T-helper 22 cell (primary cell): ENCODE data around the gene AIF1L.

Experiments
- DNase-seq: peaks from one replicate; pipeline ENCODE4 v3.0.0-alpha.2; 2020; ENCODE audit warnings: low read depth

Gene AIF1L

DNA sequence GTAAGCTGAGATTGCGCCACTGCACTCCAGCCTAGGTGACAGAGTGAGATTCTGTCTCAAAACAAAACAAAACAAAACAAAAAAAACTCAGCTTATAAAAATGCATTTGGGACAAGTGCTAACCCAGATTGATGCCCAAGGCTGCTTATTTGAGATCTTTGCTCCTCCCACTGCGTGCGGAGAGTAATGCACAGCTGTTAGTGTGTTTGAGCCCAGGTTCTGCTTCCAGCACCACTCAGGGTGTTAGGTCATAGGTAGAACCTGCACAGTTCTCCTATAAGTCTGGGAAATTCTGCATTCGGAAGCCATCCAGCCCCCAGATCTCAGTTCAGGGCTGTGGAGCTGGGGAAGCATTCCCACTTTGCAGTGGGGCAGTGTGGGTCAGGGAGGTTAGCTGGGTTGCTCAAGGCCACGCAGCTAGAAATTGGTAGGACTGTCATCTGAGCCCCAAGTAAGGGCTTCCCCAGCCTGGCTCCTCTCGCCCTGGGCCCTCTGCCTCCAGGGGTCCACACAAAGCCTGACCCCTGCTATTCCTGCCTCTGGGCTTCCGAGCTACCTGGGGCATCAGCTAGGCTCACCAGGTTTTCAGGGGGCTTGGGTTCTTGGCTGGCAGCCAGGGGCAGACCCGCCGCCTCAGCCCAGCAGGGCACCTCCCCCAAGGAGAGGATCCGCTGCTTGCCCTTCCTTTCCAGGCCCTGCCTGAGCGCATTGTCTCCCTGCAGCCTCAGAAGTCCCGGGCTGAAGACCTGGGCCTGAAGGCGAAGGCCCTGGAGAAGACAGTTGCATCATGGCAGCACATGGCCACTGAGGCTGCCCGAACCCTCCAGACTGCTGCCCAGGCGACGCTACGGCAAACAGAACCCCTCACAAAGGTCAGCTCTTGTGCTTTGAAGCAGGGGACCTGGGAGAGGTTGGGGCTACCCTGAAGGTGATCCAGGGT is 17.6 kb upstream of the AIF1L start:
- DNase-seq: no peak

DNA sequence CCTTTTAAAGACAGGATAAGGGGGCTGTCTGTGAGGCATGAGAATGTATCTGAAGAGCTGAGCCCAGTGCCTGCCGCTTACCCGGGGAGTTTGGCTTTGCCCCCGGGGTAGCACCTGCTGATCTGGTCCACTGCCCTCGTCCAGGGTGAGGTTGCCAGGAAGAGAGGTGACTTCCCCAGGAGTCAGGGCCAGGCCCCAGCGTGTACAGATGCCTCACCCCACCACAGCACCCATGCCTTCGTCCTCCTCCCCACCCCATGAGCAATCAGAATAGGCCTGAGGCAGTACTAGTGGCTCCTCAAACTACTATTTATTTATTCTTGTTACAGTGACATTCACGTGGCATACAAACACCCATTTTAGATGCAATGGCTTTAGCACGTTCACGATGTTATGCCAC is 15.7 kb upstream of the AIF1L start:
- no peak for DNase-seq

DNA sequence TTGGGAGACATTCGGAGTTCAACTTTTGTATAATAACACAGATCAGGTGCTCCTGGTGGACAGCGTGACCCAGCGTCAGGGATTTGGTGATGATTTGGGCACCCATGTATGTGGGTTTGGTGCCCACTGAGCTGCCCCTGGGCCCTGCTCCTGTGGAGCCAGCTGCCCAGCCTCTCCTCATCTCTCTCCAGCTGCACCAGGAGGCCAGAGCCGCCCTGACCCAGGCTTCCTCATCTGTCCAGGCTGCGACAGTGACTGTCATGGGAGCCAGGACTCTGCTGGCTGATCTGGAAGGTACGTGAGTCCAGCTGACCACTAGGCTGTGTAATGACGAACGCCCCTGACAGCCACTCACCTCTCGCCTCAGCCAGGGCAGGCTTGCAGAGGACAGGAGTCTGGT is 14.5 kb upstream of the AIF1L start:
- DNase-seq: no peak

DNA sequence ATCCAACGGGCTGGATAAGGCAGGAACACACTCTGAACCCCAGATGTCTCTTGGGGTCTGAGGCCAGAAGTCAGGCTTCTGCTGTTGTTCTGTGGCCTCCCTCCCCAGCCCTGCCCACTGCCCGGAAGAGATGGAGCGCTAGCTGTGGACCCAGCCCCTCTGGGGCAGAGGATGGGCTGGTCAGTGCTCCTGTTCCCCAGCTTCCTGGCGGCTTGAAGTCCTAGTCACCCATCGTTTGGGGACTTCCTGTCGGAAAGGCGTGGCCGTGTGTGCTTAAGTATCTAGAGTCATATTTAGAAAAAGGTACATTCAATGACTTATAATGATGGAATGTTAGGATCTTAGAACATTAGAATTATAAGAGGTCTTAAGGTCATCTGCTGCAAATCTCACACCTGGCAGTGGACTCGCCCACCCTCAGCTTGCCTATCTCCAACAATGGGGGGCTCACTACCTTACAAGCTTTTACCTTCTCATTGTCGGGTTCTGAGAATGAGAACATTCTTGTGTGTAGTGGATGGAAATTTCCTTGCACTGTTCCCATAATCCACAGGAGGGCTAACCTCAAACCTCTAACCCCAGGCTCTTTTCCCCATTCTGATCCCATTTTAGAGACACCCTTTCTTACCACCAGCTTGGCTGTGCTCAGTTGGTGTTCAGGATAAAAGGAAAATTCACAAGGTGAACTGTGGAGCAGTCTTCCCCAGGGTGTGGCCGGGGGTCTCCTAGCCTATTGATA is 13.4 kb upstream of the AIF1L start:
- DNase-seq: no peak

DNA sequence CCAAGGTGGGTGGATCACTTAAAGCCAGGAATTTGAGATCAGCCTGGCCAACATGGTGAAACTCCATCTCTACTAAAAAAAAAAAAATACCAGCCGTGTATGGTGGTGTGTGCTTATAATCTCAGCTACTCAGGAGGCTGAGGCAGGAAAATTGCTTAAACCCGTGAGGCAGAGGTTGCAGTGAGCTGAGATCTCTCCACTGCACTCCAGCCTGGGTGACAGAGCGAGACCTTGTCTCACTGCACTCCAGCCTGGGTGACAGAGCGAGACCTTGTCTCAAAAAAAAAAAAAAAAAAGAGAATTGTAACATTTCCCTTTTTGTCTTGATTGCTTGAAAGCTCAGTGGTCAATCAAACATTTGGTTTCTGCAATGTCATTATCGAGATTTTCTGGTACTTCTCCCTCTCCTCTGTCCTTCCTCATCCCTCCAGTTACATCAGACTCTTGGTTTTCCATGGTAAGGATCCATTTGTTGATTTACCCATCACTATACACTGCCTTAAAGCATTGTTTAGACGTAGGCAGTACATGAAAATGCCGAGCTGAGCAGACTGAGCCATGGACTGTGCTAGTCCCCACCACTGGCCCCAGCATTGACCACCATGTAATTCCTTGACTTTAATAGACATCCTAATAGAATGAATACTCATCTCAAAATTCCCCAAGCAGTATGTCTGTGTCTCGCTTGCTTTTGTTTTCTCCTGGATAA is 11.5 kb upstream of the AIF1L start:
- DNase-seq: no peak

DNA sequence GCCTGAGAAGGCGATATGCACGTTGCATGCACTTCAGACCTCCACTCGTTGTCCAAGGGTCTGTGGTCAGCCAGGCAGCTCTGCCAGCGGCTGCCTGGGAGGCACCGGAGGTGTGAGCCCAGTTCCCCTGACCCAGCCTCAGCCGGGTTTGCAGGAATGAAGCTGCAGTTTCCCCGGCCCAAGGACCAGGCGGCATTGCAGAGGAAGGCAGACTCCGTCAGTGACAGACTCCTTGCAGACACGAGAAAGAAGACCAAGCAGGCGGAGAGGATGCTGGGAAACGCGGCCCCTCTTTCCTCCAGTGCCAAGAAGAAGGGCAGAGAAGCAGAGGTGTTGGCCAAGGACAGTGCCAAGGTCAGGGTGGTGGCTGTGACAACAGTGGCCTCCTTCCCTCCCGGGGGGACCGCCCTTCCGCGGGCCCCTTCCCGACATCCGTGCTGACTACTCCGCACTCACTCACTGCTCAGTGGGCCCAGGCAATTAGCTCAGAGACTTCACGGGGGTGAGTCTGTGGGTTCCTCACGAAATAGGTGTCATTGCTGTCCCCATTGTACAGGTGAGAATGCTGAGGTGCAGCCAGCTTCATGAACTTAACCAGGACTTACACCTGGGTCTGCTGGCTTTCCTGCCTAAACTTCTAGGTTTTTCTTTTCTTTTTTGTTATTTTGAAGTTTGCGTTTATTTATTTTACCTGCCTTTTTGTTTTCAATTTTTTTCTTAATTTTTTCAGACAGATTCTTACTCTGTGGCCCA is 10.8 kb upstream of the AIF1L start:
- no peak for DNase-seq

DNA sequence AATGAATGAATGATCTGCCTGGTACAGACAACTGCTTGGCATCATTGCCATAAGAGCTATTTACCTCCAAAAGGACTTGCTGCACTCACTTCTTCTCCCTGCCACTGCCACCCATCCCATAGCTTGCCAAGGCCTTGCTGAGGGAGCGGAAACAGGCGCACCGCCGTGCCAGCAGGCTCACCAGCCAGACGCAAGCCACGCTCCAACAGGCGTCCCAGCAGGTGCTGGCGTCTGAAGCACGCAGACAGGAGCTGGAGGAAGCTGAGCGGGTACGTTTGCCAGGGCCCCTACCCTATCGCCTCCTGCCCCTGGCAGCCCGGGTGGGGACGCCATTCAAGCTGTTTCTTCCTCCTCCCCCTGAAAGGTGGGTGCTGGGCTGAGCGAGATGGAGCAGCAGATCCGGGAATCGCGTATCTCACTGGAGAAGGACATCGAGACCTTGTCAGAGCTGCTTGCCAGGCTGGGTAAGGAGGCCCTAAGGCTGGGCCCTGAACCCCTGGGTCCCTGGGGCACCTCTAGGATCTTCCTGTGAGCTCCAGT is 8.9 kb upstream of the AIF1L start:
- no peak for DNase-seq

DNA sequence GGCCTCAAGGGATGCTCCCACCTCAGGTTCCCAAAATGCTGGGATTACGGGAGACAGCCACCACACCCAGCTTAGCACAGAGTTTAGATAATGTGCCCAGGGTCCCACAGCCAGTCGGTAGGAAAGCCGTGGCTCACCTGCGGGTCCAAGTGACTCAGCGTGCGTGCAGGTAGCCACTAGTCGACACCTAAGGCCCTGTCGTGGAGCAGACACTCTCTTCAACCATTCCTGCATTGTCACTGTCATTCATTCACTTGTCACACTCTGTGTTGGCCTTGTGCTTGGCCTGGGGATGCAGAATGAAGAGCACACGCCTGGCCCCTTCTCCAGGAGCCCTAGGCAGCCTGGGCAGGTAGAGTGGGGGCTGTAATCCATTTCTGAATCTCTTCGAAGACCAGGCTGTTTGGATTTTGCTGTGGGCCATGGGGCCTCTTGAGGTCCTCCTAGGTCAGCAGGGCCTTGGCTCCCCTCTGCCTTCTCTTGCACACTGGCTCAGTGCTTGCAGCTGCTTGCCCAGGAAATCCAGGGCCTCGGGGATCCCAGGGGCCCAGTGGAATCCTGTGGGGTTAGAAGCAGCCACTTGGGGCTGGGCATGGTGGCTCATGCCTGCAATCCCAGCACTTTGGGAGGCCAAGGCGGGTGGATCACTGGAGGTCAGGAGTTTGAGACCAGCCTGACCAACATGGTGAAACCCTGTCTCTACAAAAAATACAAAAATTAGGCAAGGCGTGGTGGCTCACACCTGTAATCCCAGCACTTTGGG is 6.1 kb upstream of the AIF1L start:
- no peak for DNase-seq

DNA sequence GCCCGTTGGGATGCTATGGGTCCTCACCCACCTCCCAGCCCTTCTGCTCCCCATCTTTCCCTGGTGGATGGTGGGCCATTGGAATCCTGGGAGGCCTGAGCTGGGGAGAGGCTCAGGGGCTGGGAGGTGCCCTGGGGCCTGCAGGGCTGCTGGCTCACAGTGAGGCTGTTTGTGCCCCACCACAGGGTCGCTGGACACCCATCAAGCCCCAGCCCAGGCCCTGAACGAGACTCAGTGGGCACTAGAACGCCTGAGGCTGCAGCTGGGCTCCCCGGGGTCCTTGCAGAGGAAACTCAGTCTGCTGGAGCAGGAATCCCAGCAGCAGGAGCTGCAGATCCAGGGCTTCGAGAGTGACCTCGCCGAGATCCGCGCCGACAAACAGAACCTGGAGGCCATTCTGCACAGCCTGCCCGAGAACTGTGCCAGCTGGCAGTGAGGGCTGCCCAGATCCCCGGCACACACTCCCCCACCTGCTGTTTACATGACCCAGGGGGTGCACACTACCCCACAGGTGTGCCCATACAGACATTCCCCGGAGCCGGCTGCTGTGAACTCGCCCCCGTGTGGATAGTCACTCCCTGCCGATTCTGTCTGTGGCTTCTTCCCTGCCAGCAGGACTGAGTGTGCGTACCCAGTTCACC is 4.9 kb upstream of the AIF1L start:
- no peak for DNase-seq

DNA sequence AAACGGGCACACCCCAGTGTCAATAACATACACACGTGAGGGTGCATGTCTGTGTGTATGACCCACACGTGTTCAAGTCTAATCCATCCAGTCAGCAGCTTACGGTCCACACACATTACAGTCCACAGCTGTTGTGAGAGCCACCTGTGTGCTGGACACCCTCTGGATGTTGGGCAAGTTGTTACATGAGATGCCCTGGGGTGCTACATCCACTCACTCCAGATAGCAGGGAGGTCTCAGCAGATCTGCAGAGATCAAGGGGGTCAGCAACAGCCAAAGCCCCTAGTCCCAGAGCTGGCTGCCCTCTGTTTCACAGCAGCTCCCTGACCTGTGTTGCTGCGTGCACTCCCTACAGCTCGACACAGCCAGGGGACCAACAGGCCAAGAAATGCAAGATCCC is 4.3 kb upstream of the AIF1L start:
- no peak for DNase-seq

DNA sequence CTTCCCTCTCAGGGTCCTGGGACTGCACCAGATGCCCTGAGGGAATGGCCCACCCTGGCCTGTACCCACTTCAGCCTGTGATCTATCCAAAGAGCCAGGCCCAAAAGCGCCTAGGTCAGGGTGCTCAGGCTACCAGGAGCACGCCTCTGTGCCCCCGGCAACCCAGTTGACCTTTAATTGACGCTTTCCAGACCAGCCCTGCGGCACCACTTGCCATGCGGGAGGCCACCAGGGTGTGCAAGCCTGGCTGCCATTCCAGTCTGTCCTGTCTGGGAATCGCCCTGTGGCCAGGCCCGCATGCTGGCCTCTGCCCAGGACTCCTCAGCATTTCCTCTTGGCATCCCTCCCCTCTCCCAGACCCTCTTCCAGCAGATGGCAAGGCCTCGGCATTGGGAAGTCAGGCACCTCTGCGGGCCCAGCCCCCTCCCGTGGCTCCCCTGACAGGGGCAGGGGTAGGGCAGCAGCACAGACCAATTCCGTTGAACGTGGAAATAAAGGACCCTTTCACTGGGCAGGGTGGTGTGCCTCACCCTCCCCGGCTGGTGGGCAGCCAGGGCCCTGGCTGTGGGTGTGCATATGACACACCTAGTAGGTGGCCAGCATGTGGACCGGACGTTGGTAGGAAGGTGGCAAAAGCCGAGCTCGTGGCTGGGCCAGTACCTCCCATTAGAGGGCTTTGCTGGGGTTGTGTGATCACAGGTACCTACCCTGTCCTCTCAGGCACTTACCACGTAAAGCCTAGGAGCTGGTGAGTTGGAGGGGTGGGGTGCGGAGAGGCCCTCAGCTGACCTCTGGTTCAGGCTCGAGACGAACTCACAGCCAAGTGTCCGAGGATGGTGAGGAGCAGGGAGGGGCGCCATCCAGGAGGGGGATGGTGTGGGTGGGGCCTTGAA is 3.5 kb upstream of the AIF1L start:
- DNase-seq: no peak

DNA sequence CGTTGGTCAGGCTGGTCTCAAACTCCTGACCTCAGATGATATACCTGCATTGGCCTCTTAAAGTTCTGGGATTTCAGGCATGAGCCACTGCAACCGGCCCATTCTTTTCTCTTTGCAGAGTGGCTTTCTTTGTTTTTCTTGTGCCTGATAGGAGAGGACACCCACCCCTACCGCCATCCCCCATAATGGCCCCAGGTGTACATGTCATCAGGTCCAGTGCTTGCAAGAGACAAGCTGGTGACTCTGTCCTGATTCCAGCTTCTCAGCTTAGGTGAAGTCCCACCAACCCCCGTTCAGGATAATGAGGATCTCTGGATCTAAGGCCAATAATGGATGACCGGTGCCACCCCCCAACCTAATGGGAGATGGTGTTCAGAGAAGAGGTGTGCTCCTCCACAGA is 2.3 kb upstream of the AIF1L start:
- no peak for DNase-seq

DNA sequence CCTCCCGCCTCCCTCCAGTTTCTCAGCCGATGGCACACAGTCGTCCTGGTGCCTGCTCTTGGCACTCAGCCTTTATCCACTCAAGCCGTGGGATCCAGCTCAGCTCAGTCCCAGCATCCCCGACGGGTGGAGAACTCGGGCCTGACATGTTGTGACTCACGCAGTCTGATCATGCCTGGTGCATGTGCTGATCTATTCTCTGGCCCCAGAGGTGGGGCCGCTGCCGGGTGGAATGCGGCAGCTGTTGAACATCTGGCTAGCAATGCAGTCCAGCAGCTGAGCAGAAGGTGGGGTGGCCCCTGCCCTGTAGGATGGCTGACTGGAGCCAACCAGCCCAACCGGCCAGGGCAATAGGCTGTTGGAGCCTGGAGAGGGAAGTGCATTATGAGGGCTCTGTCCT is 1.7 kb upstream of the AIF1L start:
- DNase-seq: no peak

DNA sequence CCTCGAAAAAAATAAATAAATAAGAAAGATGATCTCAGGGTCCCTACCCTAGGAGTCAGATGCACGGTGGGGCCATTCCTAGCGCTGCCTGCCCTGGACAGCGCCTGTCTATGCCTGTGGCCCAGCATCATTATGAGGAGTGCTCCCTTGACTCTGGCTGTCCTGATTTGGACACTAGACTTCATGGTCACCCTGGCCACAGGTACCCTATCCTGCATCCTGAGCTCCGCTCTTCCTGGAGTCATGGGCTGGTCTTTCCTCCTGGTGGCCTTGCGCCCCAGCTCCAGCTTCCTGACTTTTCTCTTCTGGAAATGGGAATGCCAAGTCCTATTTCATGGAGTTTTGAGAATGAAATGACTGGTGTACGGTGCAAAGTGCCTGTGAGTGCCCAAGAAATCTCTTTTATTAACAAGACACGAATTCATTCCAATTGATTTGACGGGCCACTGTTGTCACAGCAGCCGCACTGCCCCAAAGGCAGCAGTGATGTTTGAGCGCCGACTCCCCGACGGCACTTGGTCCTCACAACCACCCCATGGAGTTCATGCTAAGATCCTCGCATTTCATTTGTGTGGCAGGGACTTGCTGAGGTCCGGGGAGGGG is 564 bp upstream of the AIF1L start:
- DNase-seq: no peak

DNA sequence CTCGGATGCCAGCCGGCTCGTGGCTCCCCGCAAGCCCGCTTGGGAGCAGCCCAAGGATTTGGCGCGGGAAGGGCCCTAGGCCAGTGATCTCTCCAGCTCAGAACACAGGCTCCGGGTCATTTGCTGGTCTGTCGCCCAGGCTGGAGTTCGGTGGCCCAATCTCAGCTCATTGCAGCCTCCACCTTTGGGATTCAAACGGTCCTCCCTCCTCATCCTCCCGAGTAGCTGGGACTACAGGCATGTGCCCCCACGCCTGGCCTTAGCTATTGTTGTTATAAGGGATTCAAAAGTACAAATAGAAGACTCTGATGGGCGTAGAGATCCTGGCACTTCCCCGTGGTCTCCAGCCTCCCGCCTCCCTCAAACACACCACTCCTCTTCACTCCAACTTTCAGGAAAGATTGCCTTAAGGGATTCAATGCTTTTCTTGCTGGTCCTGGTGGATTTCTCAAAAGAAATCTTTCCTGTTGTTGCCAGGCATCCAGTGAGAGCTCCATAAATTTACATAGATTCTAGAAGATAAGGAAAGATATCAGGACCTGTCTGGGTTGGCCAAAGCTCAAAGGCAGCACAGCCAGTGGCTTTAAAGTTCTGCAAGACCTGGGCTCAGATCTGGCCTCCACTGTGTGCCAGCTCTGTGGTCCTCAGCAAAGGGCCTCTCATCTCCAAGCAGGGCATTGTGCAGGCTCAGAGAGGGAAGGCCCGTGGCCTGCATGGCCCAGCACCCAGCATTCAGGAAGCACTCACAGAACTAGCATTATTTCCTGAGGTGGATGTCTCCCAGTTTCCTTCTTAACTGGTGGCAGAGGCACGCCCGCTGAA is 1.0 kb downstream of the AIF1L start:
- no peak for DNase-seq

DNA sequence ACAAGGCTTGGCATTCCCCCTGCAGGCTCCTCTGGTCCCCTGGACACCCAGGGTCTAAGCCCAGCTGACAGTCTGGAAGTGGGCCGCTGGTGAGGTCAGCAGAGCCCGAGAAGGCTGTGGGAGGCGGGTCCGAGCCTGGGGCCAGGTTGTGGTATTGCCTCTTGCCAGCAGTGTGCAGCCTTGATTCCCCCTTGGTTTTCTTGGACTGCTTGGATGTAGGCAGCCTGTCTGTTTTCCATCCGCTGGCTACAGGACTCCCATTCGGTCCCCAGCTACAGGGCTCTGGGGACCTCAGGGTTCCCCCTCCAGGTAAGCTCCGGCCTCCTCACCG is 1.6 kb downstream of the AIF1L start:
- DNase-seq: no peak

DNA sequence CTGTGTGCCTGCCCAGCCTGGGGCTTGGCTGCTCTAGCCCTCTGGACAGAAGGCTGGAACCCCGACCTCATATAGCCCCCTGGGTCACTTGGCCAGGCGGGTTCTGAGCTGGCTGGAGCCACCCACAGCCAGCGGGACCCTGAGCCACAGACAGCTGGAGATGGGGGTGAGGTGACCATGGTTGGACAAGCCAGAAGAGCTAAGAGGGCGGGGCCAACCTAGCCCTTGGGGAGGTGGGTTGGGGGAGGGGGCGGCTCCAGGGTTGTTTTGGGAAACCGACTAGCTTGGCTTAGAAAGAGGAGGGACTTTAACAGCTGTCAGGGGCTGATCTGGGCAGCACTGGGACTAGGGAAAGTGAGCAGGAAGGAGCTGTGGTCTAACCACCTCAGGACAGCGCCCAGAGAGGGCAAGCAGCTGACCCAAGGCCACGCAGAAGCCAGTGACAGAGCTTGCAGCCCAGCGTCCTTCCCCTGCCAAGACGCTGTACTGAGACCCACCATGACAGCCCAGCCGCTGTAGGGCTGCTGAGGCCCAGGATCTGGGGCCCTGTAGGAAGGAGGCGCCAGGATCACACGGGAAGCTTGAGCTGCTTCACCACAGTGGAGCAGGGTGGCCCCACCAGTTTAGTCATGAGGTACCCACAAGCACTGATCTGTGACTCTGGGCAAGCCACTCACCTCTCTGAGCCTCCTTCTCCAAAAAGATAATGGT is 2.2 kb downstream of the AIF1L start:
- no peak for DNase-seq
